Effector memory CD4-positive, alpha-beta T cell (primary cell): ENCODE data around the gene ISOC1.

ENCODE experiments used
- DNase-seq, 3 donors: peaks; one replicate each; pipeline ENCODE4 v3.0.0-alpha.2; 2020
- H3K27ac ChIP-seq: 2 replicates; pipeline ENCODE4 v1.7.0; 2013; ENCODE audit warnings: mild to moderate bottlenecking, low read length, moderate library complexity; ENCODE audit not compliant: insufficient read depth, poor library complexity, severe bottlenecking
- H3K27me3 ChIP-seq: replicated peaks from 2 replicates; pipeline ENCODE4 v1.7.0; 2013; ENCODE audit warnings: mild to moderate bottlenecking, low read length; ENCODE audit not compliant: insufficient read depth, control insufficient read depth, poor library complexity, severe bottlenecking
- H3K36me3 ChIP-seq: 2 replicates; pipeline ENCODE4 v1.7.0; 2013; ENCODE audit warnings: mild to moderate bottlenecking, low read length, moderate library complexity; ENCODE audit not compliant: control insufficient read depth, insufficient read depth
- H3K4me1 ChIP-seq: 2 replicates; pipeline ENCODE4 v1.7.0; 2013; ENCODE audit warnings: low read length, mild to moderate bottlenecking; ENCODE audit not compliant: control insufficient read depth, insufficient read depth, poor library complexity, severe bottlenecking
- H3K4me3 ChIP-seq: 2 replicates; pipeline ENCODE4 v1.7.0; 2013; ENCODE audit warnings: low read length, low read depth, mild to moderate bottlenecking; ENCODE audit not compliant: insufficient read depth, poor library complexity, severe bottlenecking
- H3K9me3 ChIP-seq: 2 replicates; pipeline ENCODE4 v1.7.0; 2013; ENCODE audit warnings: mild to moderate bottlenecking, low read length, moderate library complexity; ENCODE audit not compliant: control insufficient read depth

Gene ISOC1

GRCh38 chr5:129067745-129068144 is 26.8 kb upstream of the ISOC1 start:
- Histone ChIP-seq H3K4me3 (no peak overlapping the region), H3K4me1 (no peaks in the 10 kb centered on the region), H3K27me3 (no peaks in the 10 kb centered on the region), H3K27ac (no peak overlapping the region), H3K36me3 (no peaks in the 10 kb centered on the region), H3K9me3 (no peaks in the 10 kb centered on the region)
- no peak for DNase-seq

GRCh38 chr5:129069292-129069691 is 25.3 kb upstream of the ISOC1 start:
- no peak overlapping the region for H3K4me3 ChIP-seq
- no peaks in the 10 kb centered on the region for H3K9me3 ChIP-seq
- no peak for DNase-seq
- no peaks in the 10 kb centered on the region for H3K36me3 ChIP-seq
- H3K4me1 ChIP-seq: no peaks in the 10 kb centered on the region
- H3K27ac ChIP-seq: no peak overlapping the region
- H3K27me3 ChIP-seq: no peaks in the 10 kb centered on the region

- Histone ChIP-seq H3K9me3 (no peaks in the 10 kb centered on the region), H3K4me1 (no peaks in the 10 kb centered on the region), H3K27me3 (no peaks in the 10 kb centered on the region), H3K4me3 (no peak overlapping the region), H3K36me3 (no peaks in the 10 kb centered on the region), H3K27ac (no peak overlapping the region)
- no peak for DNase-seq
Measured at GRCh38 chr5:129073111-129073510, 21.4 kb upstream of the ISOC1 start.

GRCh38 chr5:129074903-129075302 is 19.6 kb upstream of the ISOC1 start:
- no peak for DNase-seq
- no peak overlapping the region for H3K4me3 ChIP-seq
- no peaks in the 10 kb centered on the region for H3K4me1 ChIP-seq
- H3K36me3 ChIP-seq: no peaks in the 10 kb centered on the region
- H3K27me3 ChIP-seq: no peaks in the 10 kb centered on the region
- no peak overlapping the region for H3K27ac ChIP-seq
- no peaks in the 10 kb centered on the region for H3K9me3 ChIP-seq

GRCh38 chr5:129077433-129078075 is 17.0 kb upstream of the ISOC1 start:
- no peaks in the 10 kb centered on the region for H3K36me3 ChIP-seq

GRCh38 chr5:129078247-129078646 is 16.3 kb upstream of the ISOC1 start:
- no peaks in the 10 kb centered on the region for H3K27me3 ChIP-seq
- DNase-seq: no peak
- H3K4me3 ChIP-seq: no peak overlapping the region
- no peaks in the 10 kb centered on the region for H3K36me3 ChIP-seq
- H3K9me3 ChIP-seq: no peaks in the 10 kb centered on the region
- no peaks in the 10 kb centered on the region for H3K4me1 ChIP-seq
- H3K27ac ChIP-seq: no peak overlapping the region

More at GRCh38 chr5:129077433-129078075, 17.0 kb upstream of the ISOC1 start:
- no peaks in the 10 kb centered on the region for H3K27me3 ChIP-seq
- H3K4me1 ChIP-seq: no peaks in the 10 kb centered on the region
- no peak for DNase-seq
- H3K9me3 ChIP-seq: no peaks in the 10 kb centered on the region
- H3K27ac ChIP-seq: no peak overlapping the region
- no peak overlapping the region for H3K4me3 ChIP-seq

GRCh38 chr5:129078660-129079059 is 15.9 kb upstream of the ISOC1 start:
- H3K9me3 ChIP-seq: no peaks in the 10 kb centered on the region
- H3K4me3 ChIP-seq: no peak overlapping the region
- no peaks in the 10 kb centered on the region for H3K27me3 ChIP-seq
- no peaks in the 10 kb centered on the region for H3K36me3 ChIP-seq
- H3K4me1 ChIP-seq: no peaks in the 10 kb centered on the region
- no peak for DNase-seq
- H3K27ac ChIP-seq: no peak overlapping the region

GRCh38 chr5:129079496-129079895 is 15.1 kb upstream of the ISOC1 start:
- H3K27me3 ChIP-seq: no peaks in the 10 kb centered on the region
- H3K27ac ChIP-seq: no peak overlapping the region
- H3K36me3 ChIP-seq: no peaks in the 10 kb centered on the region
- H3K4me1 ChIP-seq: no peaks in the 10 kb centered on the region
- DNase-seq: no peak
- H3K4me3 ChIP-seq: no peak overlapping the region
- H3K9me3 ChIP-seq: no peaks in the 10 kb centered on the region

- H3K4me3 ChIP-seq: no peak overlapping the region
- H3K36me3 ChIP-seq: no peaks in the 10 kb centered on the region
- no peak for DNase-seq
- no peaks in the 10 kb centered on the region for H3K4me1 ChIP-seq
- no peaks in the 10 kb centered on the region for H3K27me3 ChIP-seq
- H3K9me3 ChIP-seq: no peaks in the 10 kb centered on the region
- no peak overlapping the region for H3K27ac ChIP-seq
Measured at GRCh38 chr5:129080766-129081165, 13.8 kb upstream of the ISOC1 start.

GRCh38 chr5:129082225-129083136 is 12.1 kb upstream of the ISOC1 start:
- Histone ChIP-seq H3K4me3 (no peak overlapping the region), H3K9me3 (no peaks in the 10 kb centered on the region), H3K27ac (no peak overlapping the region), H3K4me1 (no peaks in the 10 kb centered on the region), H3K36me3 (no peaks in the 10 kb centered on the region), H3K27me3 (no peaks in the 10 kb centered on the region)
- no peak for DNase-seq
